GM08714 (cell line): ENCODE data around the gene SNX3.

Source experiments
- H3K4me3 ChIP-seq: fragments of 200-500 bp; sonication (Bioruptor generic); 2 replicates; pipeline ENCODE4 v1.5.1; 2014; ENCODE audit warnings: mild to moderate bottlenecking, low read length, inconsistent platforms
- ZNF274 ChIP-seq: IDR thresholded peaks from 2 replicates; pipeline ENCODE4 v1.6.1; 2012; ENCODE audit warnings: mild to moderate bottlenecking, low read depth, low read length

The SNX3 gene

GRCh38 chr6:108174371-108175175 lies 86.3 kb downstream of the SNX3 start:
- H3K4me3 ChIP-seq: no peak overlapping the region

GRCh38 chr6:108171918-108172516 lies 88.8 kb downstream of the SNX3 start:
- no peak overlapping the region for H3K4me3 ChIP-seq

More at GRCh38 chr6:108174371-108175175, 86.3 kb downstream of the SNX3 start:
- no peak for TF ChIP-seq ZNF274

GRCh38 chr6:108171291-108171917 lies 89.4 kb downstream of the SNX3 start:
- H3K4me3 ChIP-seq: no peak overlapping the region
- TF ChIP-seq ZNF274: no peak

More at GRCh38 chr6:108171918-108172516, 88.8 kb downstream of the SNX3 start:
- TF ChIP-seq ZNF274: no peak

GRCh38 chr6:108170332-108171290 lies 90.2 kb downstream of the SNX3 start:
- TF ChIP-seq ZNF274: no peak
- H3K4me3 ChIP-seq: no peak overlapping the region

GRCh38 chr6:108169464-108170331 lies 91.1 kb downstream of the SNX3 start:
- H3K4me3 ChIP-seq: no peak overlapping the region
- no peak for TF ChIP-seq ZNF274

GRCh38 chr6:108168501-108169463 lies 92.1 kb downstream of the SNX3 start:
- TF ChIP-seq ZNF274: no peak
- H3K4me3 ChIP-seq: no peak overlapping the region

- H3K4me3 ChIP-seq: no peak overlapping the region
- TF ChIP-seq ZNF274: no peak
Measured at GRCh38 chr6:108168090-108168463, 92.8 kb downstream of the SNX3 start.

GRCh38 chr6:108167449-108168089 lies 93.3 kb downstream of the SNX3 start:
- no peak for TF ChIP-seq ZNF274
- no peak overlapping the region for H3K4me3 ChIP-seq

- TF ChIP-seq ZNF274: no peak
- no peak overlapping the region for H3K4me3 ChIP-seq
Measured at GRCh38 chr6:108166664-108167448, 94.0 kb downstream of the SNX3 start.

- H3K4me3 ChIP-seq: no peak within 1 kb of the TSS
- no peak for TF ChIP-seq ZNF274
Measured at GRCh38 chr6:108165714-108166663, 94.9 kb downstream of the SNX3 start, which contains the start of gene NR2E1. TSS of gene NR2E1 (plus strand) at chr6:108166022. CDS start at chr6:108166766, 744 bp downstream.
